Panc1 (cell line): ENCODE measurements around the gene VAMP3. TPM values are rescaled to one million over a fixed set of nuclear protein-coding genes. Genes with fewer than 3 reads are reported as not detected.

Experiments
- ATAC-seq: fragments of 200-7000 bp; cut with Tn5 transposase; 2 replicates; pipeline ENCODE4 v1.9.1; 2020; ENCODE audit warnings: mild to moderate bottlenecking, moderate library complexity
- BruUV-seq: library from RNA; stranded (reverse); fragments of 400-500 nt; replicated peaks from 2 replicates; lab custom pipeline; 2021; lab: Mats Ljungman, UMichigan
- CTCF ChIA-PET: fragments of 300-600 bp; sonication (Branson Sonifier 250); formaldehyde crosslinking; loops from one replicate; lab custom pipeline; 2022; ENCODE audit warnings: antibody characterized with exemption; lab: Charles Lee
- POLR2A ChIA-PET: fragments of 300-600 bp; sonication (Branson Sonifier 250); formaldehyde crosslinking; loops from one replicate; lab custom pipeline; 2022; ENCODE audit warnings: antibody characterized with exemption; lab: Charles Lee
- DNase-seq: peaks from one replicate; pipeline ENCODE4 v3.0.0-alpha.2; 2010; ENCODE audit warnings: low read depth, low spot score
- H3K27ac ChIP-seq: 2 replicates; pipeline ENCODE4 v1.5.1; 2011; ENCODE audit warnings: mild to moderate bottlenecking, low read length, inconsistent platforms
- H3K27me3 ChIP-seq: fragments of 200-500 bp; sonication (Bioruptor generic); 2 replicates; pipeline ENCODE4 v1.6.0; 2014; ENCODE audit warnings: low read length, inconsistent platforms; ENCODE audit not compliant: control insufficient read depth, insufficient read depth
- H3K36me3 ChIP-seq: fragments of 200-500 bp; sonication (Bioruptor generic); 2 replicates; pipeline ENCODE4 v1.5.1; 2014; ENCODE audit warnings: inconsistent platforms, mild to moderate bottlenecking, low read length, moderate library complexity; ENCODE audit not compliant: control insufficient read depth, insufficient read depth
- H3K4me1 ChIP-seq: 2 replicates; pipeline ENCODE4 v1.5.1; 2011; ENCODE audit warnings: inconsistent platforms, mild to moderate bottlenecking, low read length, moderate library complexity; ENCODE audit not compliant: control insufficient read depth, insufficient read depth
- H3K4me3 ChIP-seq, 2 experiments: 2 replicates each; pipeline ENCODE4 v1.5.1; 2011 to 2012; ENCODE audit warnings: low read depth in 2 of 2, low read length in 2 of 2, mild to moderate bottlenecking in 2 of 2, inconsistent platforms in 1 of 2, moderate library complexity in 1 of 2
- H3K9me3 ChIP-seq: fragments of 200-500 bp; sonication (Bioruptor generic); 2 replicates; pipeline ENCODE4 v1.5.1; 2014; ENCODE audit warnings: low read depth, mild to moderate bottlenecking, inconsistent platforms, low read length, moderate library complexity; ENCODE audit not compliant: control insufficient read depth, insufficient read depth
- CTCF ChIP-seq: fragments of 450-650 bp; IDR thresholded peaks from 2 replicates; pipeline ENCODE4 v1.5.1; 2017; ENCODE audit warnings: mild to moderate bottlenecking
- POLR2AphosphoS5 ChIP-seq: IDR thresholded peaks from 2 replicates; pipeline ENCODE4 v1.6.1; 2012; ENCODE audit warnings: mild to moderate bottlenecking, low read depth, low read length, moderate library complexity
- SIN3A ChIP-seq: IDR thresholded peaks from 2 replicates; pipeline ENCODE4 v1.6.1; 2012; ENCODE audit warnings: low read depth, mild to moderate bottlenecking, low read length, moderate library complexity, borderline replicate concordance; ENCODE audit not compliant: insufficient read depth
- TCF7L2 ChIP-seq: IDR thresholded peaks from 2 replicates; pipeline ENCODE4 v1.6.1; 2011; ENCODE audit warnings: mild to moderate bottlenecking, low read depth, low read length, inconsistent platforms
- in situ Hi-C: cut with HindIII; loops from 2 replicates; pipeline ENCODE4 v1.10.0; 2016; ENCODE audit warnings: low sequenced_read_pairs, low pct_unique_long_range_greater_than_20kb
- intact Hi-C: fragments of 100-400 bp; cut with micrococcal nuclease; formaldehyde crosslinking; loops from one replicate; pipeline ENCODE4 v1.10.0; 2022; ENCODE audit not compliant: unreplicated experiment
- total RNA-seq: library from RNA; stranded (reverse); gene quantifications from one replicate; pipeline ENCODE4 v1.2.1, GENCODE V29; 2021; ENCODE audit not compliant: unreplicated experiment
- TF ChIP-seq, protein P1 (sequence below), 2 experiments: IDR thresholded peaks; 2 replicates each; pipeline ENCODE4 v1.6.1; 2011 to 2012; ENCODE audit warnings: low read depth in 2 of 2, control low read depth in 1 of 2, low read length in 1 of 2, mild to moderate bottlenecking in 1 of 2, moderate library complexity in 1 of 2; ENCODE audit not compliant: insufficient read depth in 1 of 2

Gene VAMP3
- total RNA-seq, 1 experiment from 2014 or later, result 106 TPM

DNA sequence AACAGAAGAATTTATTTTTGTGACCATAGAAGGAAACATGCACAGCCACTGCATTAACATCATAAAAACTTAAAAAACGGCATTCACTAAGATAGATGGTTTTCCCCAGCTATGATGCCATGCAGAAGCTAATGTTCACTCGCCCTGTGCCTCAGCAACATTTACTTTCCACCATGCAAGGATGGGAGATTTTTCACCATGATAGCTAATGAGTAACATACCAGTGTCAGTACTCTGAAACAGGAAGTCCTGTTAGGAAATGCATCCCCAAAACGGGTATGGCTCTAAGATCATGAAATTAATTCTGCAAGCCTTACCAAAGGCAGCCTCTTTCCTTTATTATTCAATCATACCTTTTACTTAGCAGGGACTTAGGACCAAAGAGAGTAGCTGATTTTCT, 17.5 kb upstream of the VAMP3 start:
- intact Hi-C loops (loop anchor here (1.0 kb wide), 1 partner anchor 86 kb away; no protein-coding TSS in a partner anchor), in situ Hi-C loops (no loop called here)
- DNase-seq (no peak), ATAC-seq (no peak)
- Histone ChIP-seq H3K36me3 (no peaks in the 10 kb centered on the region), H3K27me3 (no peaks in the 10 kb centered on the region), H3K4me1 (peaks cover 3% of the 10 kb centered on the region; the same call in 1 of the 2 replicates), H3K4me3 (no peak overlapping the region), H3K27ac (no peak overlapping the region), H3K9me3 (no peaks in the 10 kb centered on the region)
- CTCF ChIA-PET, result interaction anchor here (0.6 to 5.3 kb wide), 5 partner anchors 8 to 148 kb away, joined by 3 to 135 read pairs (median 5); no protein-coding TSS in a partner anchor
- POLR2A ChIA-PET, result no interaction called here
- TF ChIP-seq TCF7L2, result no peak
- no peak for TF ChIP-seq POLR2AphosphoS5
- no peak for TF ChIP-seq CTCF
- no peak for TF ChIP-seq SIN3A
- TF ChIP-seq, protein P1, sequence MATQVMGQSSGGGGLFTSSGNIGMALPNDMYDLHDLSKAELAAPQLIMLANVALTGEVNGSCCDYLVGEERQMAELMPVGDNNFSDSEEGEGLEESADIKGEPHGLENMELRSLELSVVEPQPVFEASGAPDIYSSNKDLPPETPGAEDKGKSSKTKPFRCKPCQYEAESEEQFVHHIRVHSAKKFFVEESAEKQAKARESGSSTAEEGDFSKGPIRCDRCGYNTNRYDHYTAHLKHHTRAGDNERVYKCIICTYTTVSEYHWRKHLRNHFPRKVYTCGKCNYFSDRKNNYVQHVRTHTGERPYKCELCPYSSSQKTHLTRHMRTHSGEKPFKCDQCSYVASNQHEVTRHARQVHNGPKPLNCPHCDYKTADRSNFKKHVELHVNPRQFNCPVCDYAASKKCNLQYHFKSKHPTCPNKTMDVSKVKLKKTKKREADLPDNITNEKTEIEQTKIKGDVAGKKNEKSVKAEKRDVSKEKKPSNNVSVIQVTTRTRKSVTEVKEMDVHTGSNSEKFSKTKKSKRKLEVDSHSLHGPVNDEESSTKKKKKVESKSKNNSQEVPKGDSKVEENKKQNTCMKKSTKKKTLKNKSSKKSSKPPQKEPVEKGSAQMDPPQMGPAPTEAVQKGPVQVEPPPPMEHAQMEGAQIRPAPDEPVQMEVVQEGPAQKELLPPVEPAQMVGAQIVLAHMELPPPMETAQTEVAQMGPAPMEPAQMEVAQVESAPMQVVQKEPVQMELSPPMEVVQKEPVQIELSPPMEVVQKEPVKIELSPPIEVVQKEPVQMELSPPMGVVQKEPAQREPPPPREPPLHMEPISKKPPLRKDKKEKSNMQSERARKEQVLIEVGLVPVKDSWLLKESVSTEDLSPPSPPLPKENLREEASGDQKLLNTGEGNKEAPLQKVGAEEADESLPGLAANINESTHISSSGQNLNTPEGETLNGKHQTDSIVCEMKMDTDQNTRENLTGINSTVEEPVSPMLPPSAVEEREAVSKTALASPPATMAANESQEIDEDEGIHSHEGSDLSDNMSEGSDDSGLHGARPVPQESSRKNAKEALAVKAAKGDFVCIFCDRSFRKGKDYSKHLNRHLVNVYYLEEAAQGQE (IDR thresholded peaks at IDR 0.05; ENCODE audit: insufficient read depth in 1 of 2, low read depth in 2 of 2, low read length in 1 of 2), result no peak
- no TSS peak for BruUV-seq

DNA sequence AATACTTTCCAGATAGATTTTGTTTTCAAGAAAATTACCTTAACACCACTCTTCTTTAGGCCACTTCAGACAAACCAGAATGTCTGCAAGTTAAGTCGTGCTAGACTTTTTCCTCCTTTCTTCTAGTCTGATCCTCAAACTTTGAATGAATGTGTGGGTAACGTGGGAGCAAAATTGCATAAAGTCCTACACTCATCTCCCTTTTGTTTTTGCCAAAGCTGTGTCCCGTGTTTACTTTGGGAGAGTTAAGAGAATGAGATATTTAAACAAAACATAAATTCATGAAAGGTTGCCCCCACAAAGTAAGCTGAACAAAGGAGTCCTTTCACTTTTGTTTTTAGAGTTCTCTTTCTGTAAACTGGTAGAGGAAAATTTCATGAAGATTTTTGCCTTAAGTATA, 16.9 kb upstream of the VAMP3 start:
- ATAC-seq, result no peak
- POLR2A ChIA-PET, result no interaction called here
- H3K27ac ChIP-seq, result no peak overlapping the region

More for the DNA sequence above, 16.9 kb upstream of the VAMP3 start:
- CTCF ChIA-PET, result interaction anchor here (0.6 to 5.3 kb wide), 3 partner anchors 71 to 147 kb away, joined by 3 to 135 read pairs (median 5); no protein-coding TSS in a partner anchor
- in situ Hi-C loops (no loop called here), intact Hi-C loops (no loop called here)
- DNase-seq, result no peak
- Histone ChIP-seq H3K9me3 (no peaks in the 10 kb centered on the region), H3K27me3 (no peaks in the 10 kb centered on the region), H3K36me3 (no peaks in the 10 kb centered on the region), H3K4me1 (peaks cover 3% of the 10 kb centered on the region; the same call in 1 of the 2 replicates), H3K4me3 (no peak overlapping the region)
- TF ChIP-seq POLR2AphosphoS5 (no peak), TCF7L2 (no peak), CTCF (no peak), SIN3A (no peak)
- TF ChIP-seq, protein P1 (IDR thresholded peaks at IDR 0.05; ENCODE audit: insufficient read depth in 1 of 2, low read depth in 2 of 2, low read length in 1 of 2), result no peak
- no TSS peak for BruUV-seq
